WTC11 (cell line): ENCODE data around the gene PRDM5.

Source experiments
- CTCF ChIP-seq: fragments of 200-600 bp; IDR thresholded peaks from 2 replicates; pipeline ENCODE4 v1.8.0; 2022; ENCODE audit warnings: antibody characterized with exemption
- E2F5 ChIP-seq: sonication (generic); formaldehyde crosslinking; IDR thresholded peaks from 2 replicates; pipeline ENCODE4 v1.8.1; 2022; ENCODE audit warnings: mild to moderate bottlenecking, moderate library complexity, missing genetic modification reagents
- FOXJ3 ChIP-seq: sonication (generic); formaldehyde crosslinking; IDR thresholded peaks from 2 replicates; pipeline ENCODE4 v1.9.0; 2021; ENCODE audit warnings: missing genetic modification reagents, mild to moderate bottlenecking, borderline replicate concordance
- NR1H2 ChIP-seq: sonication (generic); formaldehyde crosslinking; IDR thresholded peaks from 2 replicates; pipeline ENCODE4 v1.9.0; 2021; ENCODE audit warnings: mild to moderate bottlenecking, moderate library complexity, missing genetic modification reagents
- NR2C2 ChIP-seq: sonication (generic); formaldehyde crosslinking; IDR thresholded peaks from 2 replicates; pipeline ENCODE4 v1.8.0; 2022; ENCODE audit warnings: mild to moderate bottlenecking, missing genetic modification reagents
- ZNF512 ChIP-seq: sonication (generic); formaldehyde crosslinking; IDR thresholded peaks from 2 replicates; pipeline ENCODE4 v1.8.1; 2022; ENCODE audit warnings: missing genetic modification reagents, borderline replicate concordance

GRCh38 chr4:120680647-120681228 lies 241.8 kb downstream of the PRDM5 start:
- no peak for TF ChIP-seq ZNF512 (CRISPR knock-in tag)
- TF ChIP-seq CTCF, result no peak
- no peak for TF ChIP-seq NR2C2 (CRISPR knock-in tag)
- TF ChIP-seq E2F5 (CRISPR knock-in tag), result no peak
- no peak for TF ChIP-seq FOXJ3 (CRISPR knock-in tag)
- no peak for TF ChIP-seq NR1H2 (CRISPR knock-in tag)
